Stimulated activated naive CD8-positive, alpha-beta T cell treated with anti-CD3 and anti-CD28 coated beads, Interleukin-15, Interleukin-2, amounts not matched to agents 100 U/mL and 50 U/mL, for 24 hours (primary cell): ENCODE results near the gene MDH1B.

Experiments
- ATAC-seq: fragments of 150-1000 bp; cut with Tn5 transposase; one replicate; pipeline ENCODE4 v1.10.0; 2021
- DNase-seq: peaks from one replicate; pipeline ENCODE4 v3.0.0; 2021

The MDH1B gene

GRCh38 chr2:206693399-206694137, 71.6 kb downstream of the MDH1B start:
- DNase-seq (peak; percentile 9), ATAC-seq (no peak)

- no peak for ATAC-seq
- no peak for DNase-seq
Measured at GRCh38 chr2:206692971-206693370, 72.2 kb downstream of the MDH1B start.

- no peak for DNase-seq
- no peak for ATAC-seq
Measured at GRCh38 chr2:206688990-206689389, 76.1 kb downstream of the MDH1B start.

- DNase-seq = no peak
- no peak for ATAC-seq
Measured at GRCh38 chr2:206688453-206688852, 76.7 kb downstream of the MDH1B start.
